ENCODE results near the gene SSPN. TPM values are rescaled to one million over a fixed set of nuclear protein-coding genes. Genes with fewer than 3 reads are reported as not detected.

SSPN gene
- total RNA-seq, 1 experiment from 2014 or later = 10.4 TPM

GRCh38 chr12:26193539-26193938 lies 1.8 kb upstream of the SSPN start:
- TF ChIP-seq EZH2 (IDR thresholded peaks at IDR 0.05; ENCODE audit: low read depth) = no peak
- TF ChIP-seq, protein P1, sequence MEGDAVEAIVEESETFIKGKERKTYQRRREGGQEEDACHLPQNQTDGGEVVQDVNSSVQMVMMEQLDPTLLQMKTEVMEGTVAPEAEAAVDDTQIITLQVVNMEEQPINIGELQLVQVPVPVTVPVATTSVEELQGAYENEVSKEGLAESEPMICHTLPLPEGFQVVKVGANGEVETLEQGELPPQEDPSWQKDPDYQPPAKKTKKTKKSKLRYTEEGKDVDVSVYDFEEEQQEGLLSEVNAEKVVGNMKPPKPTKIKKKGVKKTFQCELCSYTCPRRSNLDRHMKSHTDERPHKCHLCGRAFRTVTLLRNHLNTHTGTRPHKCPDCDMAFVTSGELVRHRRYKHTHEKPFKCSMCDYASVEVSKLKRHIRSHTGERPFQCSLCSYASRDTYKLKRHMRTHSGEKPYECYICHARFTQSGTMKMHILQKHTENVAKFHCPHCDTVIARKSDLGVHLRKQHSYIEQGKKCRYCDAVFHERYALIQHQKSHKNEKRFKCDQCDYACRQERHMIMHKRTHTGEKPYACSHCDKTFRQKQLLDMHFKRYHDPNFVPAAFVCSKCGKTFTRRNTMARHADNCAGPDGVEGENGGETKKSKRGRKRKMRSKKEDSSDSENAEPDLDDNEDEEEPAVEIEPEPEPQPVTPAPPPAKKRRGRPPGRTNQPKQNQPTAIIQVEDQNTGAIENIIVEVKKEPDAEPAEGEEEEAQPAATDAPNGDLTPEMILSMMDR (conservative IDR thresholded peaks at IDR 0.05) = no peak
- Histone ChIP-seq H3K4me3 (no peak overlapping the region), H4K20me1 (ENCODE audit: insufficient read depth) (no peaks in the 10 kb centered on the region), H2AFZ (no peak overlapping the region), H3K27ac (no peak overlapping the region), H3F3A (ENCODE audit: insufficient read depth, low read depth) (peaks cover 12% of the 10 kb centered on the region), H3K4me1 (replicated peaks; ENCODE audit: insufficient read depth) (peaks cover 31% of the 10 kb centered on the region), H3K4me2 (no peak overlapping the region), H3K9me2 (ENCODE audit: insufficient read depth) (no peaks in the 10 kb centered on the region), H3K27me3 (ENCODE audit: insufficient read depth, low read depth) (no peaks in the 10 kb centered on the region), H3K36me3 (ENCODE audit: low read depth) (no peaks in the 10 kb centered on the region), H3K79me2 (ENCODE audit: low read depth) (no peaks in the 10 kb centered on the region), H3K9me3 (ENCODE audit: insufficient read depth, low read depth) (no peaks in the 10 kb centered on the region)
- ChIA-PET POLR2A (ENCODE audit: unreplicated experiment) (no interaction called here), CTCF (no interaction called here)
- intact Hi-C loops (cut with micrococcal nuclease; ENCODE audit: unreplicated experiment) = no loop called here
- no TSS peak for BruUV-seq (replicated peaks)
- DNase-seq = no peak

DNA sequence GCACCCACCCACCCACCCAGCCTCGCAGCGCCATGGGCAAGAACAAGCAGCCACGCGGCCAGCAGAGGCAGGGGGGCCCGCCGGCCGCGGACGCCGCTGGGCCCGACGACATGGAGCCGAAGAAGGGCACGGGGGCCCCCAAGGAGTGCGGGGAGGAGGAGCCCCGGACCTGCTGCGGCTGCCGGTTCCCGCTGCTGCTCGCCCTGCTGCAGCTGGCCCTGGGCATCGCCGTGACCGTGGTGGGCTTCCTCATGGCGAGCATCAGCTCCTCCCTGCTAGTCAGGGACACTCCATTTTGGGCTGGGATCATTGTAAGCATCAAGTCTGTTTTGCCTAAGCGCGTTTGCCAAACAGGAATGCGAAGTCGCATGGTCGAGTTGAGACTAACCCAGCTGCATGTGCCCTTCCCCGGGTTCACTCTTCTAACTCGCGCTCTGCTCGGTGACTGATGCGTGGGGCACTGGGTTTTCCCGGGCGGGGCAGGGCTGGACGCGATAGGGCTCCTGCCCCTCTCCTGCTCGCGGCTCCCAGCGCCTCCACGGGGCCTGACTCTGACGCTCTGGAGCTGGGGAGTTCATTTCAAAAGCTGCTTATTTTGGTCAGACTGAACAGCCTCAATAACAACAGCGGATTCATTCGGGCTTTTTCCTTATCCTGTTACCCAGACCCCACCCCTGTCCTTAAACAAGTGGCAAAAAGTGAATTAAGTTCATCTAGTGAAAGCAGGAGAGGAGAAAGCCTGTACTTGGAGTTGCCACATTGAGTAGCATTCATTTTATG lies 458 bp downstream of the SSPN start:
- H3K27ac ChIP-seq = peak overlapping the region; percentile 38
- H3K4me2 ChIP-seq = peak overlapping the region; percentile 94
- no peaks in the 10 kb centered on the region for H4K20me1 ChIP-seq (ENCODE audit: insufficient read depth)
- no peaks in the 10 kb centered on the region for H3K9me2 ChIP-seq (ENCODE audit: insufficient read depth)
- CTCF ChIA-PET = interaction anchor here (0.7 kb wide), 1 partner anchor 212 kb away, joined by 4 read pairs; no protein-coding TSS in a partner anchor
- H3K9me3 ChIP-seq (ENCODE audit: insufficient read depth, low read depth) = no peaks in the 10 kb centered on the region; the same call in 1 of the 2 replicates
- no peaks in the 10 kb centered on the region for H3K79me2 ChIP-seq (ENCODE audit: low read depth)
- TF ChIP-seq, protein P1 (conservative IDR thresholded peaks at IDR 0.05) = no peak
- no peak for TF ChIP-seq EZH2 (IDR thresholded peaks at IDR 0.05; ENCODE audit: low read depth)
- peak overlapping the region; percentile 99 for H2AFZ ChIP-seq
- POLR2A ChIA-PET (ENCODE audit: unreplicated experiment) = no interaction called here
- no peaks in the 10 kb centered on the region for H3K36me3 ChIP-seq (ENCODE audit: low read depth)
- peak in 1 of 2 experiments; percentile 46 for DNase-seq
- H3K4me1 ChIP-seq (replicated peaks; ENCODE audit: insufficient read depth) = peaks cover 34% of the 10 kb centered on the region
- BruUV-seq (replicated peaks) = TSS peak; percentile 63
- intact Hi-C loops (cut with micrococcal nuclease; ENCODE audit: unreplicated experiment) = loop anchor here (1.0 to 5.0 kb wide), 3 partner anchors 51 to 78 kb away; no protein-coding TSS in a partner anchor
- H3K4me3 ChIP-seq = peak overlapping the region; percentile 79
- H3F3A ChIP-seq (ENCODE audit: insufficient read depth, low read depth) = peaks cover 12% of the 10 kb centered on the region
- H3K27me3 ChIP-seq (ENCODE audit: insufficient read depth, low read depth) = no peaks in the 10 kb centered on the region

DNA sequence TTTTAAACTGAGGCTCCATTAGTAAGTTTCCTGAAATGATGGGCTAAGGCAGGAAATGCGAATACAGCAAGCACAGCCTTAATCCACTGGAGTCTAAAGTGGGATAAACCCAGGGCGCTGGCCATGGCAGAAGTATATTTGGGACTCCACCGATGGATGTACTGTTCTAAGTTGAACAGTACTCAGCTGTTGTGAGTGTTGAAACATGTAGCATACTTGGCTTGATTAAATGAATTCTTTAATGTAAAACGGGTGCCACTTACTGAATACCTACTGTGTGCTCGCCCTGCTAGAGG lies 996 bp downstream of the SSPN start:
- no peaks in the 10 kb centered on the region for H3K36me3 ChIP-seq (ENCODE audit: low read depth)
- no TSS peak for BruUV-seq (replicated peaks)
- intact Hi-C loops (cut with micrococcal nuclease; ENCODE audit: unreplicated experiment) = loop anchor here (1.0 to 5.0 kb wide), 2 partner anchors 51 to 78 kb away; no protein-coding TSS in a partner anchor
- no peaks in the 10 kb centered on the region; the same call in 1 of the 2 replicates for H3K9me3 ChIP-seq (ENCODE audit: insufficient read depth, low read depth)
- no peaks in the 10 kb centered on the region for H4K20me1 ChIP-seq (ENCODE audit: insufficient read depth)
- H3K27ac ChIP-seq = peak overlapping the region; percentile 38
- peak overlapping the region; percentile 94 for H3K4me2 ChIP-seq
- DNase-seq = no peak
- peak overlapping the region; percentile 79 for H3K4me3 ChIP-seq
- ChIA-PET CTCF (no interaction called here), POLR2A (ENCODE audit: unreplicated experiment) (no interaction called here)
- H2AFZ ChIP-seq = peak overlapping the region; percentile 99
- TF ChIP-seq EZH2 (IDR thresholded peaks at IDR 0.05; ENCODE audit: low read depth) = no peak
- TF ChIP-seq, protein P1 (conservative IDR thresholded peaks at IDR 0.05) = no peak
- H3K27me3 ChIP-seq (ENCODE audit: insufficient read depth, low read depth) = no peaks in the 10 kb centered on the region
- peaks cover 12% of the 10 kb centered on the region for H3F3A ChIP-seq (ENCODE audit: insufficient read depth, low read depth)
- peaks cover 34% of the 10 kb centered on the region for H3K4me1 ChIP-seq (replicated peaks; ENCODE audit: insufficient read depth)
- H3K9me2 ChIP-seq (ENCODE audit: insufficient read depth) = no peaks in the 10 kb centered on the region
- no peaks in the 10 kb centered on the region for H3K79me2 ChIP-seq (ENCODE audit: low read depth)

Data from PC-9 (cell line).